ENCODE measurements around the gene ERC1. TPM values are rescaled to one million over a fixed set of nuclear protein-coding genes. Genes with fewer than 3 reads are reported as not detected.

ERC1 gene
- total RNA-seq, 2 donors from 2014 or later = 26.9 to 41.9 TPM

GRCh38 chr12:1127021-1127420 is 136.0 kb downstream of the ERC1 start:
- no peaks in the 10 kb centered on the region for H3K27me3 ChIP-seq
- no peak for TF ChIP-seq CTCF (IDR thresholded peaks at IDR 0.05)
- no peaks in the 10 kb centered on the region for H3K9me3 ChIP-seq
- H3K9ac ChIP-seq (ENCODE audit: low read depth in 2 of 2, low read length in 2 of 2) = no peak overlapping the region
- DNase-seq = no peak
- intact Hi-C loops (cut with DNase I) = no loop called here
- H3K27ac ChIP-seq = no peak overlapping the region
- H3K4me3 ChIP-seq = no peak overlapping the region
- no peaks in the 10 kb centered on the region for H3K4me1 ChIP-seq
- no peaks in the 10 kb centered on the region for H3K36me3 ChIP-seq

- Histone ChIP-seq H3K27me3 (no peaks in the 10 kb centered on the region), H3K27ac (peak overlapping the region; percentile 75), H3K4me1 (no peaks in the 10 kb centered on the region), H3K36me3 (no peaks in the 10 kb centered on the region), H3K9me3 (no peaks in the 10 kb centered on the region), H3K4me3 (no peak overlapping the region), H3K9ac (ENCODE audit: low read depth in 2 of 2, low read length in 2 of 2) (no peak overlapping the region)
- intact Hi-C loops (cut with DNase I) = loop anchor here (10.0 kb wide), 1 partner anchor 85 kb away; no protein-coding TSS in a partner anchor
- no peak for TF ChIP-seq CTCF (IDR thresholded peaks at IDR 0.05)
- DNase-seq = peak; percentile 86
Measured at GRCh38 chr12:1130164-1130563, 139.1 kb downstream of the ERC1 start.

- Histone ChIP-seq H3K4me3 (no peak overlapping the region), H3K27me3 (no peaks in the 10 kb centered on the region), H3K9me3 (no peaks in the 10 kb centered on the region), H3K4me1 (no peaks in the 10 kb centered on the region), H3K9ac (ENCODE audit: low read depth in 2 of 2, low read length in 2 of 2) (no peak overlapping the region), H3K36me3 (no peaks in the 10 kb centered on the region), H3K27ac (peak overlapping the region; percentile 75)
- DNase-seq = no peak
- TF ChIP-seq CTCF (IDR thresholded peaks at IDR 0.05) = no peak
- intact Hi-C loops (cut with DNase I) = loop anchor here (10.0 kb wide), 1 partner anchor 84 kb away; no protein-coding TSS in a partner anchor
Measured at GRCh38 chr12:1130571-1130970, 139.5 kb downstream of the ERC1 start.

GRCh38 chr12:1131811-1132224 is 140.8 kb downstream of the ERC1 start:
- no peaks in the 10 kb centered on the region for H3K27me3 ChIP-seq
- no peaks in the 10 kb centered on the region for H3K4me1 ChIP-seq
- H3K9ac ChIP-seq (ENCODE audit: low read depth in 2 of 2, low read length in 2 of 2) = no peak overlapping the region
- no peaks in the 10 kb centered on the region for H3K9me3 ChIP-seq
- H3K36me3 ChIP-seq = no peaks in the 10 kb centered on the region
- intact Hi-C loops (cut with DNase I) = loop anchor here (10.0 kb wide), 1 partner anchor 83 kb away; no protein-coding TSS in a partner anchor
- H3K27ac ChIP-seq = no peak overlapping the region
- H3K4me3 ChIP-seq = no peak overlapping the region
- TF ChIP-seq CTCF (IDR thresholded peaks at IDR 0.05) = no peak
- DNase-seq = no peak

- no peak for DNase-seq
- Histone ChIP-seq H3K27ac (no peak overlapping the region), H3K36me3 (no peaks in the 10 kb centered on the region), H3K4me1 (no peaks in the 10 kb centered on the region), H3K4me3 (no peak overlapping the region), H3K9me3 (no peaks in the 10 kb centered on the region), H3K9ac (ENCODE audit: low read depth in 2 of 2, low read length in 2 of 2) (no peak overlapping the region), H3K27me3 (no peaks in the 10 kb centered on the region)
- intact Hi-C loops (cut with DNase I) = loop anchor here (10.0 kb wide), 1 partner anchor 82 kb away; no protein-coding TSS in a partner anchor
- TF ChIP-seq CTCF (IDR thresholded peaks at IDR 0.05) = no peak
Measured at GRCh38 chr12:1132311-1132710, 141.3 kb downstream of the ERC1 start.

Data from colonic mucosa (tissue), 4 donors.